Inflammatory macrophage (primary cell): ENCODE data around the gene PRKAR1B.
A peak's percentile ranks its signal among the peaks of the same experiment; 100 is the strongest.

Source experiments
- DNase-seq, 2 donors: peaks; one replicate each; pipeline ENCODE4 v3.0.0-alpha.2; 2020 to 2022
- total RNA-seq, 18 experiments: gene quantifications; one replicate each; lab custom pipeline; 2026; ENCODE audit warnings: mixed read lengths in 6 of 18, inconsistent platforms in 2 of 18; lab: John Stamatoyannopoulos, UW

The PRKAR1B gene
- 2.0 to 14.1 (median 5.0) reads per million in 18 experiments for total RNA-seq

DNA sequence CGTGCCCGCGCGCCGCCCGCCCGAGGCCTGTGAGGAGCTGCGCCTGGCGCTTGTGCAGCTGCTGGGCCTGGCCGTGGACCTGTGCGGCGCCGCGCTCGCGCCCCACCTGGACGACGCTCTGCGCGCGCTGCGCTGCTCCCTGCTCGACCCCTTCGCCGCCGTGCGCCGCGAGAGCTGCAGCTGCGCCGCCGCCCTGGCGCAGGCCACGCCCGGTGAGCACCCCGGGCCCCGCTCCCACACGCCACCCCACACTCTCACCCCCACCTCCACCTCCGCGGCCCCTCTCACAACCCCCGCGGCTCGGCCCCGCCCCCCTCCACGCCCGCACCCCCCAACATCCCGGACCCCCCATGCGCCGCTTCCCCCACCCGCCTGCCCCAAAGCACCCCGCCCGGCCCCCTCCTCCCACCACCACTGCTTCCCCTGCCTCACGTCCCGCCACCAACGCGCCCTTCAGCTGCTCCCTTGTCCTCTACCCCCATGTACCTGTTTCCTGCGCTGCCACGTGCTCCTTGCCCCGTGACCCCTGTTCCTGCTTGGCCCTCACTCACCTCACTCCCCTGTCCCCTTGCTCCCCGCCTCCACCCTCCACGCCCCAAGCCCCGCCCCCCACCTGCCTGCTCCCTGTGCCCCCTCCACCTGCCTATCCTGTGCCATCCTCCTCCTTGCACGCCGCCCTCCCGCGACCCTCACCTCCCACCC, at the start of gene PRKAR1B:
PRKAR1B (minus strand) TSS at position 178 of the 702 bp plus-strand sequence. CDS start 15,776 bp downstream, outside the sequence.
- DNase-seq, result peak in 1 of 2 donors; percentile 12

GRCh38 chr7:776381-776780, 49.3 kb upstream of the PRKAR1B start:
- DNase-seq, result no peak

DNA sequence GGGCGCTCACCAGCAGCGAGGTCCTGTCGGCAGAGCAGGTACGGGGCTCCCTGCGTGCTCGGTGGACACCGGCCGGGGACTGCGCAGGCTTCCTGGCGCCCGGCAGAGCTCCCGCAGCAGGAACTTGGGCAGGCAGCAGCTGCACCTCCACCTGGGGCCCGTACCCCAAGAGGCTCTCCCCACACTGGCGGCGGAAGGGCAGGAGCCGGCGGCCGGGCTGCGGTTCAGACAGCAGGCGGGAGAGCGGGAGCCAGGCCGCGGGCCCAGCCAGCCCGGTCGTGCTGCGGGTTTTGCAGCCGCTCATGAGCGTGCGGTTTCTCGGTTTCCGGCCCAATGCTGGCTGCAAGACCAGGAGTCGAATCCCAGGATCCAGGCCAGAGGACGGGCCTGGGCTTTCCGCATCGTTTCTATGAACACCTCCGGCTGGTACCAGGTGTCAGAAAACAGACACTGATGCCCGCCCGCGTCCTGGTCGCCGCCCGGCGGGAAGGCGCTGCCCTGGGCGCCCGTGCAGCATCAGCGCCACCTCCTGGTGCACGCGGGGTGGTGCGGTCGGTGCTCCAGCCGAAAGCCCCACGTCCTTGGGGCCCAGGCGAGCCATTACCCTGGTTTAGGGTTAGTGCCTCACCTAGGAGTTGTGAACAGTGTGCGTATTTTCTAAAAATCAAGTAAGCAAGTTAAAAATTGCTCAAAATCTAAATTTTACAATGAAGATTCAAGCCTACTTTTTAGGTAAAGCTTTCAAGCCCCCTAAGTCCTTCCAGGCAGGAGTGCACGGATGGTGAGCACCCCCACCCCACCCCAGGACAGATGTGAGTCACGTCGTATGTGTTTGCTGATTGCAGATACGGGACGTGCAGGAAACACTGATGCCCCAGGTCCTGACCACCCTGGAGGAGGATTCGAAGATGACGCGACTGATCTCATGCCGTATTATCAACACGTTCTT, 47.4 kb upstream of the PRKAR1B start:
- DNase-seq, result peak; percentile 19 to 30

GRCh38 chr7:773622-773915, 46.5 kb upstream of the PRKAR1B start:
- DNase-seq, result no peak

DNA sequence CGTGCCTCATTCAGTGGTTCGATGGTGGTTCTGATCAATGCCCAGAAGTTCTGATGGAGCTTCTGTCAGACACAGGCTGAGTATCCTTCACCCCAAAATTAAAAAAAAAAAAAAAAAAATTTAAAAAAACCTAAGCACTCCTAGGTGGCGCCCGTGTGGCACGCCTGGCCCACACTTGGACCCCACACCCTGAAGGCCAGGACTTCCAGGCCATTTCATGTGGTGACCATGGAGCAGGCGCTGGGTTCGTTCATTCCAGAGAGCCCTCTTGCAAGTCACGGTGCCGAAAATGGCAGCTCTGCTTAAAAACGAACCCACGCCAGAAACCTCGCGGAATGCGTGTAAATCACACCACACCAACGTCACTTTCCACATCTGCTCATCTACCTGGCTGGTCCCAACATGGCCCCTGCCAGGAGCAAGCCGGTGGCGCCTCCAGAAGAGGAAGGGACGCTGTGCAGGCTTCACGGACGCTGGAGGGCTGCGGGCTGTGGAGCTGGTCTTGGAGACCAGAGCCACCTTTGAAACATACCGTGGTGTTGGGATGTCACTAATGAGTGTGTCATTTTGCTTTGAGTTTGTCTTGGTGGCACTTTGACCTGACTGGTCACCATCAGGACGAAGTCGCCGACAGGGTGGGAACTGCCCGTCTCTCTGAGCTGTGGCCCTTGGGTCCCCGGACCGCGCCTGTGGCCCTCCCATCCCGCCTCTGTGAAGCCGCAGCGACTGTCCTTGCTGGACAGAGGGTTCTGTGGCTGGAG, 46.0 kb upstream of the PRKAR1B start:
- DNase-seq, result no peak

DNA sequence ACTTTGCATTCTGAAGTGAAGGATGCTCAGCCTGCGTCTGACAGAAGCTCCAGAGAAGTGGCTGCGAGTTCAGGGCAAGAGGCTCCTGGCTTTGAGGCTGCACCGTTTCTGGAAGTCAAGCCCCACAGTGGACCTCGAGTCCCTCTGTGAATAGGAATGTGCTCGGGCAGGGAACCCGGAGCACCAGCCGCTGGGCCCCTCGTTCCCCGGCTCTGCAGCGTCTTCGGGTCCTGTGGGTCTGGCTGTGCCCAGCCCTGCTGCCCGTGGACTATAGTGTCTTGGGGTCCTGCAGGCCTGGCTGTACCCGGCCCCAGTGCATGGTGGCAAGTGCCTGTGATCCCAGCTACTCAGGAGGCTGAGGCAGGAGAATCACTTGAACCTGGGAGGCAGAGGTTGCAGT, 45.3 kb upstream of the PRKAR1B start:
- DNase-seq, result no peak

- no peak for DNase-seq
Measured at GRCh38 chr7:772005-772294, 44.9 kb upstream of the PRKAR1B start.

GRCh38 chr7:771234-772004, 44.3 kb upstream of the PRKAR1B start:
- DNase-seq, result no peak

DNA sequence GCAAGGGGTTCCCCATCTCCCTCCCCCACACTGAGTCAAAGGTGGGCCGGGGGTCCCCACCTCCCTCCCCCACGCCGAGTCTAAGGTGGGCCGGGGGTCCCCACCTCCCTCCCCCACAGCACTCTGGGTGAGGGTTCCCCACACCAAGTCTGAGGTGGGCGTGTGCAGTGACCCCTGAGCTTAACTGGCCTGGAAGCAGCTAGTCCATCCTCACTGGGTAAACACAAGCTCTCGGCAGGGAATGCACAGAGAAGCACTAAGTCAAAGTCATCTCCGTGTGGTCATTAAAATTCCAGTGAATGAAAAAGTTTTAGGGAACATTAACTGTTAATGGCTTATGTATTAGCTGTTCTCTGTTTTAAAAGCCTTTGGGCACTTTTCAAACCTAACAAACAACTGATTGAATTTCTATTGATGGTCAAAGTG, 43.7 kb upstream of the PRKAR1B start:
- no peak for DNase-seq

DNA sequence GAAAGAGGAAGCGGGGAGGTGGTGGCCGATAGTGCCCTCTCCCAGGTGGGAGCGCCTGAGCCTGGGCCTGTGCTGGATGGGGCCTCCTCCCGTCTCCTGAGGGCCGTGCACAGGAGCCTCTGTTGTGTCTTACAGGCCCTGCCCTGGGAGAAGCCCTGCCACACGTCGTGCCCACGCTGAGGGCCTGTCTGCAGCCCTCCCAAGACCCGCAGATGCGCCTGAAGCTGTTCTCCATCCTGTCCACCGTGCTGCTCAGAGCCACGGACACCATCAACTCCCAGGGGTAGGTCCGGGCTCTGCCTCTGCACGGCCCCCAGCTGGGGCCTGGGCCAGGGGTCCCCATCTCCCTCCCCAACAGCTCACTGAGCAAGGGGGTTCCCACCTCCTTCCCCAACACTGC, 43.3 kb upstream of the PRKAR1B start:
- DNase-seq, result no peak

DNA sequence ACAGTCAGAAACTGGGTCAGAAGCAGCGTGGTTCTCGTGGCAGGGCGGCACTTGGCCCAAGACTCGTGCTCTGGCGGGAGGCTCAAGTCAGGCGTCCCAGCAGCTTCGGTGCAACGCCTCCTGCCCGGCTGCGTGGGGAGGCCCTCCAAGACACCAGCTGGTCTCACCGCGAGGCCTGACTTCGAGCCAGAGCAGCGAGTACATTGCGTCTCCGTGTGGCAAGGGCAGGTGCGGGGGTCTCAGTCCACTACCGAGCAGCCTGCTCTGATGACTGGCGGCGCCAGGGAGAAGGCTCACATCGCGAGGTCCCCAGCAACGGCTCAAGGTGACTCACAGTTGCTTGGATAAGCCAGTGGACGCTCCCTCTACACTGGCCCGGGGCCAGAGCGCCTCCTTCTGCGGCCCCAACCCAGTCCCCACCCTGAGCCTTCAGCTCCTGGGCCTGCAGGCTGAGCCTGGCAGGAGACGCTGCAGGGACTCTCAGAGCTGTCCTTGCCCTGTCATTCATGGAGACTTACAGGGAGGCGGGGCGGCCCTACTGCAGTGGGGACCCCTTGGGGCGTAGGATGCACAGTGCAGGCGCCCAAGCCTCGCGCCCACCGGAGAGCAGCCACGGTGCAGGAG, 41.9 kb upstream of the PRKAR1B start:
- no peak for DNase-seq

GRCh38 chr7:767941-768731, 41.1 kb upstream of the PRKAR1B start:
- DNase-seq, result no peak

GRCh38 chr7:767580-767940, 40.5 kb upstream of the PRKAR1B start:
- no peak for DNase-seq

- no peak for DNase-seq
Measured at GRCh38 chr7:765383-765782, 38.3 kb upstream of the PRKAR1B start.

- no peak for DNase-seq
Measured at GRCh38 chr7:763762-764161, 36.7 kb upstream of the PRKAR1B start.

GRCh38 chr7:762885-763284, 35.8 kb upstream of the PRKAR1B start:
- no peak for DNase-seq

DNA sequence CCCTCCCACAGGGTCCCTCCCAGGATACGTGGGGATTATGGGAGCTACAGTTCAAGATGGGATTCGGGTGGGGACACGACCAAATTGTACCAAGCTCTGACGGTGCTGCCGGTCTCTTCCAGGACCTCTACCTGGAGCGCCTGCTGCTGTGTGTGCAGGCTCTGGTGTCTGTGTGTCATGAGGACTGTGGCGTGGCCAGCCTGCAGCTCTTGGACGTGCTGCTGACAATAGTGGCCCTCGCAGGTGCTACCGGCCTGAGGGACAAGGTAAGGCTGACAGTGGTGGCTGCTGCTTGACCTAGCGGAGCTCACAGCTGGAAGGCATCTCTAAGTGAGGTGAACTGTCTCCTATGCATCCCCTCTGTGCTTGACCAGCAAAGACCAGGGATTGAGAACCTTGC, 34.5 kb upstream of the PRKAR1B start:
- DNase-seq, result no peak

- DNase-seq, result no peak
Measured at GRCh38 chr7:761101-761500, 34.0 kb upstream of the PRKAR1B start.

DNA sequence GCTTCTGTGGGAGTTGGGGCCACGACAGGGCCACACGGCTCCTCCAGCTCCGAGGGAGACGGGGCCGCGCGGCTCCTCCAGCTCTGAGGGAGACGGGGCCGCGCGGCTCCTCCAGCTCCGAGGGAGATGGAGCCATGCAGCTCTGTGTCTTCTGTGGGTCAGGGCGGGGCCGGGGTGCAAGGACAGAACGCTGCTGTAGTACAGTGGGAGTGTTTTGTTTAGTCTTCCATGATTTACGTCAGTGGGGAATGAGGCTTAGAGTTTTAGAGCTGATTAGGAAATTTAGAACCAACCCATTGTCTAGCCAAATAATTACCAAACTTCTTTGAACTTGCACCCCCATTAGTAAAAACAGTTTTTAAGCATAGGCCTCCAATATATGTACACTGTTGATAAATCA, 32.9 kb upstream of the PRKAR1B start:
- DNase-seq, result no peak

DNA sequence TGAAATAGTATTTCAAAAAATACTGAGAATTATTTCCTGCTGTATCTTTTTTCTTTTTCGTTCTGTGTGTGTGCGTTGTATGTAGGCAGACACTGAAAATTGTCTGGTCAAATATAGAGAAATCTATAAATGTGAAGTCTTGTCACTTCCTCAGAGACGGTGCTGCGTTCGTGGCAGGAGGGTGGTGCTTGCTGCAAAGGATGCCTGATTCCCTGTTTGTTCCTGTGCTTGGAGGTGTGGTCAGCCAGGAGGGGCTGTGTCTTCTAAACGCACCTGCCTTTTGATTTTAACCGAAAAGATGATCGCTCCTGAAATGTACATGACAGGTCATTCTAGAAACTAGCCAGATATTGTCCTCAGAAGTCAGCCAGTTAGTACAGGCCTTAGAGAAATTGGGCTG, 32.5 kb upstream of the PRKAR1B start:
- no peak for DNase-seq

DNA sequence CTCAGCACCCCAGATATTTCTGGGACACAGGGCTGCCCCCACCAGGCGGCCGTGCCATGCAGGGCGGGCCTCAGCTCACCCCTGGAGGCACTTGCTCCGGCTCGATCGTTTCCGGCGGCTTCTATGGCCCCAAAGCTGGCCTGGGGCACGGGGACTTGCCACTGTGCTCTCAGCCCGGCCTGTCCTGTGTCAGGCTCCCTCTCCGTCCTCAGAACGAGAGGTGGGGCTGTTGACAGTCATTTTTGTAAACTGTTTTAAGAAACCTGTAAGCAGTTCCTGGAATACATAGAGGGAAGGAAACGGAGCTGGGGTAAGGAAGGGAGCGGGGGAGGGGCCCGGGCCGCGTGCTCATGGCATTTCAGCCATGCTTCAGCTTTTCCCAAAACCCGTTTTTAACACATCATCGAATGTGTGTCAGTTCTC, 30.7 kb upstream of the PRKAR1B start:
- DNase-seq, result no peak
